ENCODE measurements around the gene ARL5B.

Gene ARL5B

GRCh38 chr10:18710201-18710653 lies 51.0 kb downstream of the ARL5B start:
- Mint-ChIP-seq H3K4me1 (ENCODE audit: low read depth) (no peaks in the 10 kb centered on the region), H3K36me3 (ENCODE audit: low read depth) (no peaks in the 10 kb centered on the region), H3K27me3 (ENCODE audit: low read depth) (no peaks in the 10 kb centered on the region), H3K27ac (no peak overlapping the region), H3K4me3 (no peak overlapping the region), H3K9me3 (no peaks in the 10 kb centered on the region)

- H3K4me3 Mint-ChIP-seq = no peak overlapping the region
- no peaks in the 10 kb centered on the region for H3K27me3 Mint-ChIP-seq (ENCODE audit: low read depth)
- no peaks in the 10 kb centered on the region for H3K4me1 Mint-ChIP-seq (ENCODE audit: low read depth)
- no peaks in the 10 kb centered on the region for H3K9me3 Mint-ChIP-seq
- H3K27ac Mint-ChIP-seq = no peak overlapping the region
- no peaks in the 10 kb centered on the region for H3K36me3 Mint-ChIP-seq (ENCODE audit: low read depth)
These were observed 53.8 kb downstream of the ARL5B start for GRCh38 chr10:18713077-18713476.

GRCh38 chr10:18718991-18719390 lies 59.8 kb downstream of the ARL5B start:
- Mint-ChIP-seq H3K27me3 (ENCODE audit: low read depth) (peaks cover 3% of the 10 kb centered on the region), H3K36me3 (ENCODE audit: low read depth) (no peaks in the 10 kb centered on the region), H3K4me3 (no peak overlapping the region), H3K27ac (no peak overlapping the region), H3K4me1 (ENCODE audit: low read depth) (no peaks in the 10 kb centered on the region), H3K9me3 (no peaks in the 10 kb centered on the region)

GRCh38 chr10:18719811-18720210 lies 60.6 kb downstream of the ARL5B start:
- no peaks in the 10 kb centered on the region for H3K4me1 Mint-ChIP-seq (ENCODE audit: low read depth)
- no peaks in the 10 kb centered on the region for H3K9me3 Mint-ChIP-seq
- peaks cover 3% of the 10 kb centered on the region for H3K27me3 Mint-ChIP-seq (ENCODE audit: low read depth)
- no peak overlapping the region for H3K27ac Mint-ChIP-seq
- no peaks in the 10 kb centered on the region for H3K36me3 Mint-ChIP-seq (ENCODE audit: low read depth)
- no peak overlapping the region for H3K4me3 Mint-ChIP-seq

GRCh38 chr10:18721067-18721466 lies 61.8 kb downstream of the ARL5B start:
- Mint-ChIP-seq H3K4me1 (ENCODE audit: low read depth) (no peaks in the 10 kb centered on the region), H3K27ac (no peak overlapping the region), H3K36me3 (ENCODE audit: low read depth) (no peaks in the 10 kb centered on the region), H3K27me3 (ENCODE audit: low read depth) (peaks cover 3% of the 10 kb centered on the region), H3K9me3 (no peaks in the 10 kb centered on the region), H3K4me3 (no peak overlapping the region)

- Mint-ChIP-seq H3K9me3 (no peaks in the 10 kb centered on the region), H3K4me1 (ENCODE audit: low read depth) (no peaks in the 10 kb centered on the region), H3K27ac (no peak overlapping the region), H3K4me3 (no peak overlapping the region), H3K27me3 (ENCODE audit: low read depth) (peaks cover 3% of the 10 kb centered on the region), H3K36me3 (ENCODE audit: low read depth) (no peaks in the 10 kb centered on the region)
These were observed 64.6 kb downstream of the ARL5B start for GRCh38 chr10:18723801-18724200.
